RWPE1 (cell line): ENCODE results near the gene SFPQ.
A peak's percentile ranks its signal among the peaks of the same experiment; 100 is the strongest.

ENCODE experiments used
- CTCF ChIA-PET: fragments of 350-600 bp; sonication (Branson Sonifier 250); formaldehyde crosslinking; extraction: SDS; loops from one replicate; lab custom pipeline; 2021; lab: Yijun Ruan, JAX
- POLR2A ChIA-PET: fragments of 400-600 bp; formaldehyde crosslinking; extraction: SDS; loops from one replicate; lab custom pipeline; 2020; ENCODE audit warnings: antibody characterized with exemption; ENCODE audit not compliant: low non-redundant PET; lab: Yijun Ruan, JAX
- DNase-seq: peaks from one replicate; pipeline ENCODE4 v3.0.0; 2012; ENCODE audit warnings: low spot score
- H3K27ac ChIP-seq: fragments of 450-650 bp; 2 replicates; pipeline ENCODE4 v1.5.1; 2017
- CTCF ChIP-seq: fragments of 450-650 bp; conservative IDR thresholded peaks from 2 replicates; pipeline ENCODE4 v1.5.1; 2017; ENCODE audit warnings: low read depth, mild to moderate bottlenecking

SFPQ gene

GRCh38 chr1:35202048-35202719 is 9.2 kb upstream of the SFPQ start:
- TF ChIP-seq CTCF = peak; percentile 88
- CTCF ChIA-PET = interaction anchor here (0.6 to 1.5 kb wide), 24 partner anchors 9 to 1051 kb away, joined by 3 to 10 read pairs (median 4); no protein-coding TSS in a partner anchor
- peak; percentile 74 for DNase-seq
- H3K27ac ChIP-seq = no peak overlapping the region
- POLR2A ChIA-PET = no interaction called here

- POLR2A ChIA-PET = no interaction called here
- no peak for DNase-seq
- no peak overlapping the region for H3K27ac ChIP-seq
- CTCF ChIA-PET = interaction anchor here (0.6 to 1.5 kb wide), 12 partner anchors 11 to 354 kb away, joined by 3 to 5 read pairs (median 3); no protein-coding TSS in a partner anchor
- TF ChIP-seq CTCF = no peak
Measured at GRCh38 chr1:35201631-35202030, 8.7 kb upstream of the SFPQ start.

GRCh38 chr1:35192056-35192852 is 691 bp downstream of the SFPQ start:
- H3K27ac ChIP-seq = peak overlapping the region; percentile 87
- DNase-seq = peak; percentile 84
- ChIA-PET CTCF (no interaction called here), POLR2A (no interaction called here)
- TF ChIP-seq CTCF = peak; percentile 38

- no peak for TF ChIP-seq CTCF
- CTCF ChIA-PET = interaction anchor here (0.6 to 1.2 kb wide), 2 partner anchors 11 to 110 kb away, joined by 3 read pairs; no protein-coding TSS in a partner anchor
- POLR2A ChIA-PET = no interaction called here
- DNase-seq = no peak
- H3K27ac ChIP-seq = peak overlapping the region; percentile 87
Measured at GRCh38 chr1:35191429-35192055, 1.4 kb downstream of the SFPQ start.

- TF ChIP-seq CTCF = no peak
- POLR2A ChIA-PET = no interaction called here
- CTCF ChIA-PET = interaction anchor here (0.6 to 1.2 kb wide), 2 partner anchors 11 to 111 kb away, joined by 3 read pairs; no protein-coding TSS in a partner anchor
- no peak for DNase-seq
- H3K27ac ChIP-seq = no peak overlapping the region
Measured at GRCh38 chr1:35190784-35191183, 2.2 kb downstream of the SFPQ start.
